ENCODE data around the gene EFNA3.

The EFNA3 gene

GRCh38 chr1:155034318-155035208, 44.1 kb upstream of the EFNA3 start:
- no peak overlapping the region for H2AFZ ChIP-seq (ENCODE audit: low read depth, low read length, severe bottlenecking)
- H3K79me2 ChIP-seq (ENCODE audit: insufficient read depth, low read length), result no peaks in the 10 kb centered on the region
- H3K27ac ChIP-seq (ENCODE audit: low read depth, low read length), result no peak overlapping the region
- H3K4me3 ChIP-seq (ENCODE audit: insufficient read depth, low read length, poor library complexity, severe bottlenecking), result no peak overlapping the region
- H3K9ac ChIP-seq (ENCODE audit: low read length), result no peak overlapping the region
- no peaks in the 10 kb centered on the region for H3K36me3 ChIP-seq (ENCODE audit: low read length)
- no peaks in the 10 kb centered on the region for H3K9me2 ChIP-seq (replicated peaks; ENCODE audit: insufficient read depth, low read length)
- no peaks in the 10 kb centered on the region for H4K20me1 ChIP-seq (ENCODE audit: low read depth, low read length)
- no peak for TF ChIP-seq EZH2phosphoT487 (conservative IDR thresholded peaks at IDR 0.05; ENCODE audit: low read length)
- no peak for TF ChIP-seq CTCF (IDR thresholded peaks at IDR 0.05; ENCODE audit: insufficient read depth, low read length, poor library complexity, severe bottlenecking)
- no peaks in the 10 kb centered on the region for H3F3A ChIP-seq (ENCODE audit: insufficient read depth)
- H3K4me2 ChIP-seq (ENCODE audit: low read depth, low read length, poor library complexity, severe bottlenecking), result no peak overlapping the region
- H3K27me3 ChIP-seq (ENCODE audit: low read length), result no peaks in the 10 kb centered on the region
- no peaks in the 10 kb centered on the region for H3K9me3 ChIP-seq (ENCODE audit: insufficient read depth, low read length)

DNA sequence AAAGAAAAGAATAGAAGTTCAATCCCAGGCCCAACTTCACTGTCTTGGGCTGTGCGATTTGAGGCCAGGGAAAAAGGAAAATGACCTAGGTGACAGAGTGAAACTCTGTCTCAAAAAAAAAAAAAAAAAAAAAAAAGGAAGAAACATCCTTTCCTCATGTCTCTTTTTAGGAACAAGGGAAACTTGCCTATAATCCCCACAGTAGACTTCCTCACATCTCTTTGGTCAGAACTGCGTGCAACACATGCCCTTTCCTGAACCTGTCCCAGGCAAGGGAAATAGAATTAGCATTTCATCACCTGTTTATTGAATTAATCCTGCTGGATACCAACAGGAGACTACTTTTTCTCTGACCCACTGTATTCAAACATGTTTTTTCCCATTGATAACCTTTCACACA, 42.7 kb upstream of the EFNA3 start:
- TF ChIP-seq CTCF (IDR thresholded peaks at IDR 0.05; ENCODE audit: insufficient read depth, low read length, poor library complexity, severe bottlenecking), result no peak
- TF ChIP-seq EZH2phosphoT487 (conservative IDR thresholded peaks at IDR 0.05; ENCODE audit: low read length), result no peak
- H3K9me3 ChIP-seq (ENCODE audit: insufficient read depth, low read length), result no peaks in the 10 kb centered on the region
- no peaks in the 10 kb centered on the region for H3K79me2 ChIP-seq (ENCODE audit: insufficient read depth, low read length)
- no peak overlapping the region for H3K4me3 ChIP-seq (ENCODE audit: insufficient read depth, low read length, poor library complexity, severe bottlenecking)
- H2AFZ ChIP-seq (ENCODE audit: low read depth, low read length, severe bottlenecking), result no peak overlapping the region
- no peak overlapping the region for H3K9ac ChIP-seq (ENCODE audit: low read length)
- no peaks in the 10 kb centered on the region for H3F3A ChIP-seq (ENCODE audit: insufficient read depth)
- no peak overlapping the region for H3K27ac ChIP-seq (ENCODE audit: low read depth, low read length)
- H3K9me2 ChIP-seq (replicated peaks; ENCODE audit: insufficient read depth, low read length), result no peaks in the 10 kb centered on the region
- H3K4me2 ChIP-seq (ENCODE audit: low read depth, low read length, poor library complexity, severe bottlenecking), result no peak overlapping the region
- no peaks in the 10 kb centered on the region for H4K20me1 ChIP-seq (ENCODE audit: low read depth, low read length)
- no peaks in the 10 kb centered on the region for H3K27me3 ChIP-seq (ENCODE audit: low read length)
- H3K36me3 ChIP-seq (ENCODE audit: low read length), result no peaks in the 10 kb centered on the region

GRCh38 chr1:155037043-155037442, 41.6 kb upstream of the EFNA3 start:
- TF ChIP-seq CTCF (IDR thresholded peaks at IDR 0.05; ENCODE audit: insufficient read depth, low read length, poor library complexity, severe bottlenecking), result no peak
- no peak for TF ChIP-seq EZH2phosphoT487 (conservative IDR thresholded peaks at IDR 0.05; ENCODE audit: low read length)
- no peak overlapping the region for H3K4me3 ChIP-seq (ENCODE audit: insufficient read depth, low read length, poor library complexity, severe bottlenecking)
- H2AFZ ChIP-seq (ENCODE audit: low read depth, low read length, severe bottlenecking), result no peak overlapping the region
- no peaks in the 10 kb centered on the region for H3K9me3 ChIP-seq (ENCODE audit: insufficient read depth, low read length)
- H3K4me2 ChIP-seq (ENCODE audit: low read depth, low read length, poor library complexity, severe bottlenecking), result no peak overlapping the region
- no peaks in the 10 kb centered on the region for H3F3A ChIP-seq (ENCODE audit: insufficient read depth)
- no peaks in the 10 kb centered on the region for H3K9me2 ChIP-seq (replicated peaks; ENCODE audit: insufficient read depth, low read length)
- no peaks in the 10 kb centered on the region for H3K36me3 ChIP-seq (ENCODE audit: low read length)
- no peak overlapping the region for H3K27ac ChIP-seq (ENCODE audit: low read depth, low read length)
- no peak overlapping the region for H3K9ac ChIP-seq (ENCODE audit: low read length)
- H3K27me3 ChIP-seq (ENCODE audit: low read length), result no peaks in the 10 kb centered on the region
- H3K79me2 ChIP-seq (ENCODE audit: insufficient read depth, low read length), result no peaks in the 10 kb centered on the region
- H4K20me1 ChIP-seq (ENCODE audit: low read depth, low read length), result no peaks in the 10 kb centered on the region

Data from SU-DHL-6 (cell line).